ENCODE data around the gene GINM1. TPM values are rescaled to one million over a fixed set of nuclear protein-coding genes. Genes with fewer than 3 reads are reported as not detected.

Gene GINM1
- total and polyA plus RNA-seq, 2 of the 4 experiments (the other 2 are of a cell fraction) = 23.6 to 24.9 TPM

DNA sequence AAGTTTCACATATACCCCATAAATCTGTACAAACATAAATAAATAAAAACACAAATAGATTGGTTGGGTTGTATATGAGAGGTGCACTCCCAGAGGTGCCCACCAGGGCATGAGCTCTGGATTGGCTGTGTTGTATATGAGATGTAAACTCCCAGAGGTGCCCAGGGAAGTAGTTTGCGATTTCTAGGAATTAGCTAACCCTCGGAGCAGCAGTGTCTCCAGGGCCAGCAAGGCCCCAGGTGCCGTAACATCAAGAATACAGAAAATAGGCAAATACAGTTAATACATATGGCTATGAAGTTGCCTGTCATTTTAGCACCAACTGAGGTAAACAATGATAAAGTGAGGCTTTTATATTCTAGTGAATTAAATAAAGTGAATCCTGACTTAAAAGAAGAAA, 5.4 kb upstream of the GINM1 start:
- H4K5ac ChIP-seq (ENCODE audit: low read depth, low read length) = no peak overlapping the region
- CTCF ChIA-PET = interaction anchor here (0.6 kb wide), 2 partner anchors 22 to 154 kb away, joined by 3 to 7 read pairs; no protein-coding TSS in a partner anchor
- H3K56ac ChIP-seq (ENCODE audit: extremely low read depth, insufficient read depth, low read length) = no peak overlapping the region
- H3K9me1 ChIP-seq (ENCODE audit: insufficient read depth, low read length) = peaks cover 3% of the 10 kb centered on the region
- no peak for DNase-seq
- TF ChIP-seq, protein P1, sequence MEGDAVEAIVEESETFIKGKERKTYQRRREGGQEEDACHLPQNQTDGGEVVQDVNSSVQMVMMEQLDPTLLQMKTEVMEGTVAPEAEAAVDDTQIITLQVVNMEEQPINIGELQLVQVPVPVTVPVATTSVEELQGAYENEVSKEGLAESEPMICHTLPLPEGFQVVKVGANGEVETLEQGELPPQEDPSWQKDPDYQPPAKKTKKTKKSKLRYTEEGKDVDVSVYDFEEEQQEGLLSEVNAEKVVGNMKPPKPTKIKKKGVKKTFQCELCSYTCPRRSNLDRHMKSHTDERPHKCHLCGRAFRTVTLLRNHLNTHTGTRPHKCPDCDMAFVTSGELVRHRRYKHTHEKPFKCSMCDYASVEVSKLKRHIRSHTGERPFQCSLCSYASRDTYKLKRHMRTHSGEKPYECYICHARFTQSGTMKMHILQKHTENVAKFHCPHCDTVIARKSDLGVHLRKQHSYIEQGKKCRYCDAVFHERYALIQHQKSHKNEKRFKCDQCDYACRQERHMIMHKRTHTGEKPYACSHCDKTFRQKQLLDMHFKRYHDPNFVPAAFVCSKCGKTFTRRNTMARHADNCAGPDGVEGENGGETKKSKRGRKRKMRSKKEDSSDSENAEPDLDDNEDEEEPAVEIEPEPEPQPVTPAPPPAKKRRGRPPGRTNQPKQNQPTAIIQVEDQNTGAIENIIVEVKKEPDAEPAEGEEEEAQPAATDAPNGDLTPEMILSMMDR (conservative IDR thresholded peaks at IDR 0.05; ENCODE audit: low read depth, low read length) = peak; percentile 16; the same call in 1 of the 2 replicates
- no peak for TF ChIP-seq FOS (IDR thresholded peaks at IDR 0.05; ENCODE audit: low read depth, low read length)
- H2AK5ac ChIP-seq (ENCODE audit: low read depth, low read length) = no peak overlapping the region
- no peak overlapping the region for H2AK9ac ChIP-seq (replicated peaks; ENCODE audit: low read depth, low read length, poor library complexity)
- in situ Hi-C loops (cut with MboI; ENCODE audit: low sequenced_read_pairs) = no loop called here
- H2BK15ac ChIP-seq (ENCODE audit: low read depth, low read length) = no peak overlapping the region
- H3K27me3 ChIP-seq (ENCODE audit: control insufficient read depth, insufficient read depth, low read length) = peaks cover 3% of the 10 kb centered on the region
- POLR2A ChIA-PET (ENCODE audit: unreplicated experiment) = no interaction called here
- ATAC-seq (ENCODE audit: low read depth) = 0 out of 2 replicates have a peak, but pooled peaks have one; percentile 18
- no peak overlapping the region for H3K23ac ChIP-seq (ENCODE audit: low read depth, low read length)
- H2BK5ac ChIP-seq (ENCODE audit: low read depth, low read length, poor library complexity, severe bottlenecking) = no peak overlapping the region
- dilution Hi-C loops (cut with HindIII; ENCODE audit: low sequenced_read_pairs, unreplicated experiment) = no loop called here
- H3K4me3 ChIP-seq (ENCODE audit: insufficient read depth, low read depth, low read length) = no peak overlapping the region
- H3K4me1 ChIP-seq (ENCODE audit: control insufficient read depth, insufficient read depth, low read length) = peaks cover 3% of the 10 kb centered on the region
- peaks cover 0 to 3% of the 10 kb centered on the region in 2 experiments; a peak in 1 of 4 replicates for H3K79me1 ChIP-seq (ENCODE audit: low read depth in 1 of 2, low read length in 2 of 2)
- H4K91ac ChIP-seq (ENCODE audit: insufficient read depth, low read depth, low read length) = no peak overlapping the region
- H2BK20ac ChIP-seq (ENCODE audit: low read depth, low read length) = no peak overlapping the region
- intact Hi-C loops (cut with micrococcal nuclease) = no loop called here
- H3K14ac ChIP-seq (replicated peaks; ENCODE audit: low read depth, low read length) = no peak overlapping the region
- no peaks in the 10 kb centered on the region for H3K36me3 ChIP-seq (ENCODE audit: control insufficient read depth, insufficient read depth, low read length)
- no peak overlapping the region for H3K18ac ChIP-seq (ENCODE audit: low read depth, low read length)
- WGBS, 2 experiments (ENCODE audit: extremely low coverage in 2 of 2, insufficient read length in 1 of 2) = no CpG with 5 or more reads among the region's 3 CpGs
- H2BK120ac ChIP-seq (ENCODE audit: low read depth, low read length) = no peak overlapping the region
- no TSS peak for BruUV-seq (replicated peaks)
- H3K4ac ChIP-seq (ENCODE audit: low read depth, low read length) = no peak overlapping the region
- H3K4me2 ChIP-seq (ENCODE audit: low read depth, low read length) = no peak overlapping the region
- H3K27ac ChIP-seq (ENCODE audit: insufficient read depth, low read length) = no peak overlapping the region
- no peaks in the 10 kb centered on the region for H3K9me3 ChIP-seq (ENCODE audit: control insufficient read depth, insufficient read depth, low read length)
- H3K9ac ChIP-seq (ENCODE audit: low read depth, low read length) = no peak overlapping the region
- no peak overlapping the region for H2AFZ ChIP-seq (replicated peaks; ENCODE audit: low read length, poor library complexity)
- no peak overlapping the region for H4K8ac ChIP-seq (ENCODE audit: low read depth in 2 of 2, low read length in 2 of 2)
- no peaks in the 10 kb centered on the region for H4K20me1 ChIP-seq (ENCODE audit: insufficient read depth, low read length)
